ENCODE results near the gene NFIA.

- TF ChIP-seq, protein P1, sequence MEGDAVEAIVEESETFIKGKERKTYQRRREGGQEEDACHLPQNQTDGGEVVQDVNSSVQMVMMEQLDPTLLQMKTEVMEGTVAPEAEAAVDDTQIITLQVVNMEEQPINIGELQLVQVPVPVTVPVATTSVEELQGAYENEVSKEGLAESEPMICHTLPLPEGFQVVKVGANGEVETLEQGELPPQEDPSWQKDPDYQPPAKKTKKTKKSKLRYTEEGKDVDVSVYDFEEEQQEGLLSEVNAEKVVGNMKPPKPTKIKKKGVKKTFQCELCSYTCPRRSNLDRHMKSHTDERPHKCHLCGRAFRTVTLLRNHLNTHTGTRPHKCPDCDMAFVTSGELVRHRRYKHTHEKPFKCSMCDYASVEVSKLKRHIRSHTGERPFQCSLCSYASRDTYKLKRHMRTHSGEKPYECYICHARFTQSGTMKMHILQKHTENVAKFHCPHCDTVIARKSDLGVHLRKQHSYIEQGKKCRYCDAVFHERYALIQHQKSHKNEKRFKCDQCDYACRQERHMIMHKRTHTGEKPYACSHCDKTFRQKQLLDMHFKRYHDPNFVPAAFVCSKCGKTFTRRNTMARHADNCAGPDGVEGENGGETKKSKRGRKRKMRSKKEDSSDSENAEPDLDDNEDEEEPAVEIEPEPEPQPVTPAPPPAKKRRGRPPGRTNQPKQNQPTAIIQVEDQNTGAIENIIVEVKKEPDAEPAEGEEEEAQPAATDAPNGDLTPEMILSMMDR (IDR thresholded peaks at IDR 0.05) = no peak
- TF ChIP-seq POLR2AphosphoS5 (IDR thresholded peaks at IDR 0.05) (no peak), POLR2A (IDR thresholded peaks at IDR 0.05) (no peak)
These were observed 275.2 kb downstream of the NFIA start for GRCh38 chr1:61357539-61357938.

All from prostate gland (tissue), 2 donors.